ENCODE data around the gene RPS19.

Gene RPS19

GRCh38 chr19:41889896-41890295 is 29.8 kb downstream of the RPS19 start:
- Mint-ChIP-seq H3K27ac (no peak overlapping the region), H3K27me3 (ENCODE audit: low read depth, poor library complexity) (peaks cover 3% of the 10 kb centered on the region), H3K4me1 (peaks cover 39% of the 10 kb centered on the region), H3K4me3 (no peak overlapping the region), H3K9me3 (no peaks in the 10 kb centered on the region), H3K36me3 (ENCODE audit: low read depth) (no peaks in the 10 kb centered on the region)
- no peak for TF ChIP-seq CTCF (IDR thresholded peaks at IDR 0.05)
- no peak for DNase-seq

GRCh38 chr19:41890936-41891335 is 30.9 kb downstream of the RPS19 start:
- H3K9me3 Mint-ChIP-seq, result no peaks in the 10 kb centered on the region
- TF ChIP-seq CTCF (IDR thresholded peaks at IDR 0.05), result no peak
- peaks cover 3% of the 10 kb centered on the region for H3K27me3 Mint-ChIP-seq (ENCODE audit: low read depth, poor library complexity)
- H3K4me1 Mint-ChIP-seq, result peaks cover 41% of the 10 kb centered on the region
- H3K36me3 Mint-ChIP-seq (ENCODE audit: low read depth), result peaks cover 6% of the 10 kb centered on the region
- no peak for DNase-seq
- H3K27ac Mint-ChIP-seq, result no peak overlapping the region
- no peak overlapping the region for H3K4me3 Mint-ChIP-seq

- no peak for TF ChIP-seq CTCF (IDR thresholded peaks at IDR 0.05)
- Mint-ChIP-seq H3K36me3 (ENCODE audit: low read depth) (peaks cover 6% of the 10 kb centered on the region), H3K9me3 (no peaks in the 10 kb centered on the region), H3K4me1 (peaks cover 34% of the 10 kb centered on the region), H3K27me3 (ENCODE audit: low read depth, poor library complexity) (peaks cover 3% of the 10 kb centered on the region), H3K4me3 (no peak overlapping the region), H3K27ac (no peak overlapping the region)
- no peak for DNase-seq
These were observed 32.3 kb downstream of the RPS19 start for GRCh38 chr19:41892173-41892902.

- Mint-ChIP-seq H3K4me3 (no peak overlapping the region), H3K4me1 (peaks cover 34% of the 10 kb centered on the region), H3K27ac (peak overlapping the region; percentile 27), H3K36me3 (ENCODE audit: low read depth) (peaks cover 18% of the 10 kb centered on the region), H3K9me3 (no peaks in the 10 kb centered on the region), H3K27me3 (ENCODE audit: low read depth, poor library complexity) (no peaks in the 10 kb centered on the region)
- DNase-seq, result no peak
- TF ChIP-seq CTCF (IDR thresholded peaks at IDR 0.05), result no peak
These were observed 33.8 kb downstream of the RPS19 start for GRCh38 chr19:41893899-41894298.

- H3K36me3 Mint-ChIP-seq (ENCODE audit: low read depth), result peaks cover 22% of the 10 kb centered on the region
- H3K27ac Mint-ChIP-seq, result no peak overlapping the region
- no peak for DNase-seq
- H3K4me1 Mint-ChIP-seq, result peaks cover 34% of the 10 kb centered on the region
- no peaks in the 10 kb centered on the region for H3K9me3 Mint-ChIP-seq
- H3K27me3 Mint-ChIP-seq (ENCODE audit: low read depth, poor library complexity), result no peaks in the 10 kb centered on the region
- H3K4me3 Mint-ChIP-seq, result no peak overlapping the region
- no peak for TF ChIP-seq CTCF (IDR thresholded peaks at IDR 0.05)
These were observed 34.3 kb downstream of the RPS19 start for GRCh38 chr19:41894350-41894749.
